Coronary artery (tissue), 2 donors: ENCODE results near the gene C1QTNF1.

Experiments used
- DNase-seq: peaks from one replicate; pipeline ENCODE4 v3.0.0-alpha.2; 2017; ENCODE audit warnings: low spot score
- H3K27ac ChIP-seq, 2 donors: fragments of 200-600 bp; sonication (generic); one replicate each; pipeline ENCODE4 v1.5.1; 2016 to 2019
- H3K4me3 ChIP-seq: fragments of 200-600 bp; sonication (generic); 2 replicates; pipeline ENCODE4 v1.5.1; 2016; ENCODE audit warnings: mild to moderate bottlenecking, moderate library complexity
- CTCF ChIP-seq: fragments of 200-600 bp; sonication (generic); IDR thresholded peaks from one replicate; pipeline ENCODE4 v1.5.1; 2019; ENCODE audit warnings: antibody characterized with exemption

The C1QTNF1 gene

GRCh38 chr17:79023886-79024771 is at the start of gene C1QTNF1:
Gene C1QTNF1, plus strand, starts transcription at chr17:79024169. Its CDS starts 19,800 bp downstream, at chr17:79043969.
- DNase-seq = no peak
- Histone ChIP-seq H3K4me3 (peak within 1 kb of the TSS; percentile 95), H3K27ac (peak within 1 kb of the TSS; percentile 88 to 97)
- TF ChIP-seq CTCF = peak; percentile 62

- peak overlapping the region; percentile 50 for H3K4me3 ChIP-seq
- no peak for TF ChIP-seq CTCF
- peak overlapping the region; percentile 55 to 88 for H3K27ac ChIP-seq
- peak; percentile 91 for DNase-seq
Measured at GRCh38 chr17:78974635-78975591, 49.1 kb upstream of the C1QTNF1 start.

- peak overlapping the region in 1 of 2 donors; percentile 88 for H3K27ac ChIP-seq
- no peak for DNase-seq
- no peak for TF ChIP-seq CTCF
- H3K4me3 ChIP-seq = peak overlapping the region; percentile 31
Measured at GRCh38 chr17:78976907-78977680, 46.9 kb upstream of the C1QTNF1 start.

GRCh38 chr17:78977681-78977943 is 46.4 kb upstream of the C1QTNF1 start:
- peak overlapping the region in 1 of 2 donors; percentile 88 for H3K27ac ChIP-seq

GRCh38 chr17:78977997-78978973 is 45.7 kb upstream of the C1QTNF1 start:
- DNase-seq = no peak
- TF ChIP-seq CTCF = no peak
- peak overlapping the region; percentile 31 for H3K4me3 ChIP-seq
- peak overlapping the region in 1 of 2 donors; percentile 88 for H3K27ac ChIP-seq

More at GRCh38 chr17:78977681-78977943, 46.4 kb upstream of the C1QTNF1 start:
- DNase-seq = no peak
- no peak for TF ChIP-seq CTCF
- H3K4me3 ChIP-seq = peak overlapping the region; percentile 31
